ENCODE results near the gene MTHFD1L.
A peak's percentile ranks its signal among the peaks of the same experiment; 100 is the strongest.

MTHFD1L gene

DNA sequence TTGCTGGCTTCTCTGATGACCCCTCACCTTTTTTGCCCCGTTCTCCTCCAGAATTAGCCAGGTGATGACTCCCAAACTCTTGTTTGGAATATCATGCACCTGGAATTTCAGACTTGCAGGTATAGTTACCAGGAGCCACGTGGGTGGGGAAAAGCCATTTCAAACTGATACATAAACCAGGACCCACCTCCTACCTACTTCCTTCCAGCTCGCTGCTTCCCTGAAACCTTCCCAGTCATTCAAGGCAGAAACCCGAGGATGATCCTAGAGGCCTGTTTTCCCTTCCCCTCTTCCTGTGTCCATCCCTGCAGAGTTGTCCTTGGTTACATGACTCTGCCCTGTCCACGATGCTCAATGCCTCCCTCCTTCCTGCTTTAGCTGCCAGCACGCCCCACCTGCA is 101.9 kb downstream of the MTHFD1L start:
- intact Hi-C loops (cut with DNase I) = no loop called here
- DNase-seq = no peak

DNA sequence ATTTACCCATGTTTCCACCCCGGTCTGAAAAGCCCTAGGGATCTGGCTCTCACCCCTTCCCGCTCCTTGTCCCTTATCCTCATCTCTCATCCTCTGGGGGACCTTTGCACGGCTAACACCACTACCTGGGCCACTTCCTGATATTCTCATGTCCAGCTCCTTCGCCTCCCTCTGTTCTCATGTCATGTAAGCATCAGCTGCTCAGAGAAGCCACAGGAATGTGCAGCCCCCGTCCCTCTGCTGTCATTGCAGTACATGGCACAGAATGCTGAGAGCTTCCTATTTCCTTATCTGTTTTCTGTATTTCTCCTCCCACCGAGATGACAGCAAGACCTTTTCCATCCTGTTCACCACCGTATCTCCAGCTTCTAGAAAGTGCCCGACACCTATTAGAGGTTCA is 102.4 kb downstream of the MTHFD1L start:
- no peak for DNase-seq

DNA sequence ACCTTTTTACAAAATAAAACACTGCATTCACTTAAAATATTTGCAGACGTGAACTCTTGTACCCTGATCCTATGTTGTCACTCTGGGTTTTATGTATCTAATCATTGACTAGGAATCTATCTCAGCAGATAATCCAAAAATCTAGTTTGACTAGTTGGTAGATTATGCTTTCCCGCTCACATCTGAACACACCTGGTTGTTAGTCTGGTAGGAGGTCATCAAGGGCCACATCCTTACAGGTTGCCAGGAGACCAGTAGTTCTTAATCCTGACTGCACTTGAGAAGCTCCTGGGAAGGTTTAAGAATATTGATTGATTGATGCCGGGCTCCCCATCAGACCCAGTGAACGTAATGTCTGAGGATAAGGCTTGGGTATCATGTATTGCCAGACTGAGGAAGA is 104.4 kb downstream of the MTHFD1L start:
- intact Hi-C loops (cut with DNase I) = no loop called here
- no peak for DNase-seq

More for the DNA sequence above, 102.4 kb downstream of the MTHFD1L start:
- intact Hi-C loops (cut with DNase I) = no loop called here

DNA sequence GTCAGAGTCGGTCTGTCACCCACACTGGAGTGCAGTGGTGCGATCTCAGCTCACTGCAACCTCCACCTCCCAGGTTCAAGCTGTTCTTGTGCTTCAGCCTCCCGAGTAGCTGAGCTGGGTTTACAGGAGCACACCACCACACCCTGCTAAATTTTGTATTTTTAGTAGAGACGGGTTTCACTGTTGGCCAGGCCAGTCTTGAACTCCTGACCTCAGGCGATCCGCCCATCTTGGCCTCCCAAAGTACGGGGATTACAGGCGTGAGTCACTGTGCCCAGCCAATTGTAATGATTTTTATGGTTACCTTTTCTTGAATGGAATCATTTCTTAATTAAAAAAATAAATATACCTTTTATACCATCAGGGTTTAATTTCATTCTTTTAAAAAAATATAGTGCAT is 105.7 kb downstream of the MTHFD1L start:
- intact Hi-C loops (cut with DNase I) = no loop called here
- no peak for DNase-seq

DNA sequence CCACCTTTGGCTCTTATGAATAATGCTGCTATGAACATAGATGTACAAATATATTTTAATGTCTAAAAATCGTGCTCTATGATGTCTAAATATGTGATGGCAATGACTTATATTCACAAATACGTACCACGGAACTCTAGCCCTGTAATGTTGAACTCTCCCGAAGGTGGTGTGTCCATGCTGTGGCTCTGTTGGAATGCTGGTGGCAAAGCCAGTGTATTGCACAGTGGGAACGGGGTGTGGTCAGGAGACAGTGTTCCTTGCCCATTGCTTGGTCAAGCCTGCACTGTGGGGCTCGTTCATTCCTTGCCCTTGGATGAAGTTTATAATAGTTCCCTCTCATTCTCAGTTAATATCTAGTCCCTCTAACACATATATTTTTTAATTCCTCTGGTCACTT is 109.6 kb downstream of the MTHFD1L start:
- intact Hi-C loops (cut with DNase I) = no loop called here
- DNase-seq = no peak

DNA sequence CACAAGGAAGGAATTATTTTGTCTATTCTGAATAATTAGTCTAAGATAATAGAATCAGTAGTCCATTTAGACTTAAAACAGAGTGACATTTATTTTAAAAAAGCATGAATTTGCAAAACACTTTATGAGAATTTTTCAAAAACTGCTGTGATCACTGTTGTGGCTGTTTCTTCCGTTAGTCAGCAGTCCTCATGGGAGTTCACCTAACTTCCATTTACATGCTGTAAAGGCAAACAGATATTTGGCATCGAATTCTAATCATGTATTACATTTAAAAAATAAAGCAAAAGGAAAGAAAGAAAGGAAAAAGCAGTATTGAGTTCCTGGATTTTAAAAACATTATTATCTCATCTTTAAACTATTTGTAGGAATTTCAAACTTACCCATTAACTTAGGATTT is 111.8 kb downstream of the MTHFD1L start:
- no peak for DNase-seq
- intact Hi-C loops (cut with DNase I) = no loop called here

DNA sequence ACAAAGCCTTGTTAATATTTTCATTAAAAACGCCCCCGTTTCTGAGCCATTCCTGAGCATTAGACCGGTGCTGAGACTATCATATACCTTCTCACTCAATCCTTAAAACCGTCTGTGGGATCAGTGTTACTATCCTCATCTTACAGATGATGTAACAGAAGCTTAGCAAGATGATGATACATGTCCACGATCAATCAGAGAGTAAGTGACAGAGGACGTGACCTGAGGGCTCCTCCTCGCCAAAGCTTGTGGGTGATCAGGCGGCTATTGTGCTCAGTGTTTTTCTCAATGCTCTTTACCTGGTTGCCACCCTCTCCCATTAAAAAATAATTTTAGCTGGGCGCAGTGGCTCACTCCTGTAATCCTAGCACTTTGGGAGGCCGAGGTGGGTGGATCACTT is 113.1 kb downstream of the MTHFD1L start:
- intact Hi-C loops (cut with DNase I) = no loop called here
- no peak for DNase-seq

DNA sequence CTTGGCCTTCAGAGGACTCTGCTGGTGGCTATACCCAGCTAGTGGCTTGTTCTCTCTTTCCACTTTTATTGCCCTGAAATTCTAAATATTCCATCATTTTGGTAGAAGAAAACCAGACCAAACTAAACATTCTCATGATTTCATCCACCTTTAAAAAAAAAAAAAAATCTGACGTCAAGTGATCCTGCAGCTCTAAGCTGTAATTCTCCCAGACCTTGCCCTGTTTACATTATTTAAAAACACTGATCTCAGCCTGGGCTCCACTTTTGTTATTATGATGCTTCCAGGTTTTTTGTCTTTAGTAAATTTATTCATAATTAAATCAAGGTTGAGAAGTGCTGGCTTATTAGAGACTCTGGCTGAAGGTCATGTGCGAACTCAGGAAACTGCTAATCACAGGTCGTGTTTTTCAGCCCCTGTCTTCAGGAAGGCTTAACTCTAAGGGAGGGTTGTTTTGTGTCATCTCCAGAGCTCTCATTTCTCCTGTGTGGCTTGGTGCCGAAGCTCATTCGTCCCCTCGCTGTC is 114.4 kb downstream of the MTHFD1L start:
- DNase-seq = no peak
- intact Hi-C loops (cut with DNase I) = no loop called here

DNA sequence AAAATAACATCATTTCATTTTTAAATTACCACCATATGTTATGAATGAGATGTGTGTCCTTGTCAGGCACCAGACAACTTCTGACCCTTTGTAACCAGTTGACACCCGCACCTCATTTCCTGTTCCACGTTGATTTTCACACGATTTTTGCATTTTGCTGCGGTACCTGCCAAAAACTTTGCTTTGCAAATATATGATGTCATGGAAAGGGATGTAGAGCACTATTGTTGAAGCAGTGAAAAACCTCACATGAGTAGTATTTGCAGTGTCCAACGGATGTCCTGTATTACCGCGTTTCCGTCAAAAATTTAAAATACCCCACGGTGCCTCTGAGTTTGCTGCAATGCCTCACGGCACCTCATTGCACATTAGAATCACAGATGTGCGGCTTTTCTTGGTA is 115.6 kb downstream of the MTHFD1L start:
- no peak for DNase-seq
- intact Hi-C loops (cut with DNase I) = no loop called here

DNA sequence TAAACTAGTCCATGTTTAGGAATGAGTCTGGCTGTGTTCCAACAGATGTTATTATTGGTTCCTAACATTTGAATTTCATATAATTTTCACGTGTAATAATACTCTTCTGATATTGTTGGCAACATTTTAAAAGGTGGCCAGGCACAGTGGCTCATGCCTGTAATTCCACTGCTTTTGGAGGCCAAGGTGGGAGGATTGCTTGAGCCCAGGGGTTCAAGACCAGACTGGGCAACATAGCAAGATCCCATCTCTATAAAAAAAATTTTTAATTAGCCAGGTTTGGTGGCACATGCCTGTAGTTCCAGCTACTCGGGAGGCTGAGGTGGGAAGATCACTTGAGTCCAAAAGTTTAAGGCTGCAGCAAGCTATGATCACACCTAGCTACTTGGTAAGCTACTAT is 116.2 kb downstream of the MTHFD1L start:
- no peak for DNase-seq
- intact Hi-C loops (cut with DNase I) = no loop called here

DNA sequence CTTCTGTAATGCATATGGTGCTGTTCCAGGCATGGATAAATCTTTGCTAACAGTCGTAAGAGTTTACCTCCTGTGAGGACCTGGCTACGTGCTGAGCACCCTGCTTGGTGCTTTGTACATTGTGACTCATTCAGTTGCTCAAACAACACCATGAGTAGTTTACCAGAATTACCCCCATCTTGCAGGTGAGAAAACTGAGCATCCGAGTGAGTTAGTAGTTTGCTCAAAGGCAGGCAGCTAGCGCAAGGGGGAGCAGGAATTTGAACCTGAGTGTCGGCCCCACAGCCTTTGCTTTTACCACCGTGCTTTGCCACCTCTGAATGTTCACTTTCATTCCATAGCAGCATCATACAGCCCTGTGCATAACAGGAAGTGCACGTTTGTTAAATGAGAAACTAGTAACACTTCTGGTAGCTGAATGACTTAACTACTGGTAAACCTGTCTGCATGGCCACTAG is 121.9 kb downstream of the MTHFD1L start:
- intact Hi-C loops (cut with DNase I) = no loop called here
- no peak for DNase-seq

DNA sequence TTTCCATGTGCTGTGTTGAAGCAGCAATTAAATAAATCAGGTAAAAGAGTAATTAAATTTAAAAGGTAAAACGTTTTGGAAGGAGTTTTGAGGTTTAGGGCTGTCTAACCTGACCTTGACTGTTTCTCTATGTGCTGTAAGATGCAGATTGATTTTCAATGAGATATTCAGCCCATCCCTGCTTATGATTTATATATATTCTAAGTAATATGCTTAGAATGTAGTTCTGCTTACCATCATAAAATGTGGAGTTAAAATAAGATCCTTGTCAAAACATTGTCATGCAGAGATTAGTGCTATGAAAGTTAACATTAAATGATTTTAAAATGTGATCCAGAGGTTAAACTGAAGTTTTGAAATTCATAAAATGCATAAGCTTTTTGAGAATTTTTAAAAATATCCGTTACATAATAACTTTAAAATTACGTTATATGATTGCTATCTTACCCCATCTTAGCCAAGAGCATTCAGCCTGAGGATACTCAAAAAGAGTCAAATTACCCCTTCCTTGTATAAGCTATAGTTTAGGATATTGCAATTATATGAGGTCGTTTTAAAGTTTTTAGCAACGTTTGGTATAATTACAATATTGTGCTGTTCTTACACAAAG is 122.5 kb downstream of the MTHFD1L start:
- intact Hi-C loops (cut with DNase I) = no loop called here

DNA sequence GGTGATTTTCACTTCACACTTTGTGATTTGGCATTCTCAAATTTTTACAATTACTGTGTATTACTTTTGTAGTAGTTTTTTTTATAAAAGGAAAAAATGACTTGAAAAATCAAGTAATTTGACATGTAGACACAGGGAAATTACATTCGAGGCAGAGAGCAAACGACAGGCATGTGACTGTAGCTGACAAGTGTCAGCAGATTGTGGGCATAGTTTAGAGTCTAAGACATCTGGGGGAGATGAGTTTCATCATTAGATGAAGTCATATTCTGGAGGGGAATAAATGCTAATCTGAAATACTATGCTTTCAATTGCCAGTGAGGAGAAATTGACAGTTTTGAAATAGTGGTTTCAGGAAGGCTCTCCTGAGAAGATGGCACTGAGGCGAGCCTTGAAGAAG is 126.0 kb downstream of the MTHFD1L start:
- intact Hi-C loops (cut with DNase I) = no loop called here
- peak in 3 of 42 donors; percentile 27 to 48 (median 32) for DNase-seq

More for the DNA sequence above, 122.5 kb downstream of the MTHFD1L start:
- no peak for DNase-seq

DNA sequence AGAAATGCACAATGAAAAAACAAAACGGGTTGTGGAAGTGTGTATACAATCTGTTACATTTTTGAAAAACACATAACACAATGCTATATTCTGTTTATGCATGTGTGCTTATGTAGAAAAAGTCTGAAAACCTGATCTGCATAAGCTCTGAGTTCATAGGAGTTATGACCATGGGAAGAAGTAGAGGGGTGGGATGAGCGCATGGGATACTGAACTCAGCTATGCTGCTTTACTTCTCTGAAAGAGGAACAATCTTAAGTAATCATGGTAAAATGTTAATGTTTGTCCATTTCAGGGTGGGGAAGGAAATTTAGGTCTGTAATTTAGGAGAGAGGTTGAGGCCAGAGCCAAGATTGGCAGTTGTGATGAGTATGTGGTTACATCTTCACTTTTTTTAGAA is 126.8 kb downstream of the MTHFD1L start:
- intact Hi-C loops (cut with DNase I) = no loop called here
- DNase-seq = no peak

DNA sequence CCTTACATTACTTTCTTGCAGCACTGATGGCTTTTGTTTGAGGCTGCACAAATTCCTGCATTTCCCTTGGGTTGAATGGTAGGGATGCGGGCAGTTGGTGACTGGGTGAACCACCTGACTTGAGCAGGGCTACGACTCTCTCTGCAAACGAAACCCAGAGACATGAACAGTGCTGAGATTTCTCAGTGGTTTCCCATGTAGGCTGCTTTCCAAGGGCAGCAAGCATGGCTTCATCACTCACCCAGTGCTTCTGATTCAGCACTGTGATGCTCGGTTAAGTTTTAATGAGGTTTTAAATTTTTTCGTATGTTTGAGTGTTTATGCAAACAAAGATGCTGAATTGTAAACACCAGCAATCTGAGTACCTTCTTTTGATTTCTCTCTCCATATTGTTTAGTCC is 127.2 kb downstream of the MTHFD1L start:
- no peak for DNase-seq
- intact Hi-C loops (cut with DNase I) = no loop called here

DNA sequence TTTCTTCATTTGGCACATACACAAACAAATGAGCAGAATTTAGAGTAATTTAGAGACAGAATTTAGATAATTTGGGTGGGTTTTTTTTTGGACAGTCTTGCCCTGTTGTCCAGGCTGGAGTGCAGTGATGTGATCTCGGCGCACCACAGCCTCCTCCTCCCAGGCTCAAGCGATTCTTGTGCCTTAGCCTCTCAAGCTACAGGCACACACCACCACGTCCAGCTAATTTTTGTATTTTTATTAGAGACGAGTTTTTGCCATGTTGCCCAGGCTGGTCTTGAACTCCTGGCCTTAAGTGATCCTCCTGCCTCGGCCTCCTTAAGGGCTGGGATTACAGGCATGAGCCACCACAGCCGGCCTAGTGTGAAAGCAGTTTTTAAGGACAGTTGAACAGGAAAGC is 127.8 kb downstream of the MTHFD1L start:
- intact Hi-C loops (cut with DNase I) = no loop called here
- no peak for DNase-seq

DNA sequence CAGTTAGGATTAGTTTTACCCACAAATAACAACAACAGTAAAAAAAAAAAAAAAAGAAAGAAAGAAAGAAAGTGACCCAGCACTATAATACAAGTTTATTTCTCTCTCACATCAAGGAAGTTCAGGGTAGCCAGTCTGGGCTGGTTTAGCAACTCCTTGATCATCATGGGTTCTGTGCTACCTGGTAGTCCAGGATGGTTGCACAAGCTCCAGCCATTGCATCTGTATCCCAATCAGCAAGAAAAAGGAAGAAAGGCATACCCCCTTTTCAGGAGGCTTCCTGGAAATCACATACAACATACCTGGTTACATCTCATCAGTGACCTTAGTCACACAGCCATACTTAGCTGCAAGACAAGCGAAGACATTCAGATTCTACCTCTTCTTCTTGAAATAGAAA is 128.5 kb downstream of the MTHFD1L start:
- DNase-seq = no peak
- intact Hi-C loops (cut with DNase I) = no loop called here

DNA sequence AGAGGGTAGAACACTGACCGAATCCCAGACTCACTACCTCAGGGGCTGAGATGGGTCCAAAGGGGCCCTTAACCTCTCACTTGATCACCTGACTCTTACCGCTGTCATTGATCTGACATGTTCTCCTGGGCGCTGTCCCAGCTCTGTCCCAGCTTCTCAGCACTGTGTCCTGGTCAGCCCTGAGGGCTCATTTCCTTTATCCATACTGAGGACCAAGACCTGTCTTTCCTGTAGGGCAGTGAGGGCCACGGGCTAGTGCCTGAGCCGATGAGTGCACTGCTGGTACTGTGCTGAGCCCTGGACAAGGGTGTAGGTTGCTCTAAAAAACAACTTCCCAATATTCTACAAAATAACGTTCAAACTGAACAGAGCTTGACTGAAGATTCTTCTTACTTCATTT is 131.5 kb downstream of the MTHFD1L start:
- DNase-seq = no peak
- intact Hi-C loops (cut with DNase I) = no loop called here

DNA sequence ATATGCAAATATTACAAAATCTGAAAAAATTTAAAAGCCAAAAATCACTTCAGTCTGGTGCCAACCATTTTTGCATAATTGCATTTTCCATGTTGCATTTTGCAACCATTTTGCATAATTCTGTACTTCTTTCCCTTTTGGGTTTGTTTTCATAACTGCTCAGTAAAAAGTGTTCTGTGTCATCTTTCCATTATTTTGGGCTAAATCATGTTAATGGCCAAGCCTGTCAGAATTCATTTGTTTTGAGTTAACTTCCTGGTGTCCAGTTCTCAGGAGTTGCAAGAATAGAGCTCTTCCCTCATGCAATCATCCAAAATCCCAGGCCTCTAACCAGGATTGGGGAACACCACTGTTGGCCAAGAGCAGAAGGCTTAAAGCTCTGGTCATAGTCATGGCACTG is 133.6 kb downstream of the MTHFD1L start:
- DNase-seq = no peak
- intact Hi-C loops (cut with DNase I) = no loop called here

DNA sequence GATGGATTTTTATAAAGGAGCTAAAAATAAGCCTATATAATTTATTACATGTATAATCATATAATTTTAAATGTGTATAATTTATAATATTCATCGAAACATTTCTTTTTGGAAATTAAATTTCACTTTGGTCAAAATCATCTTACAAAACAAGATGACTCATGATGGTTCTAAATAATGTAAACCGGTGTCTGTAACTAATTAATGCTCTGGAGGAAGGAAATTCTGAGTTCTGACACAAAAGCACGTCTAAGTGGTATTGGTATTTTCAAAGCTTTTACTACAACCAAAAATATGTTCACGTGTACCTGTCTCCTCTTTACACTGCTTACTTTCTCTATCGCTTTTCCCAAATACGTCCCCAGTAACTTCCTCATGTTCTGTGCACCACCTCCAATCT is 134.1 kb downstream of the MTHFD1L start:
- DNase-seq = no peak
- intact Hi-C loops (cut with DNase I) = no loop called here

DNA sequence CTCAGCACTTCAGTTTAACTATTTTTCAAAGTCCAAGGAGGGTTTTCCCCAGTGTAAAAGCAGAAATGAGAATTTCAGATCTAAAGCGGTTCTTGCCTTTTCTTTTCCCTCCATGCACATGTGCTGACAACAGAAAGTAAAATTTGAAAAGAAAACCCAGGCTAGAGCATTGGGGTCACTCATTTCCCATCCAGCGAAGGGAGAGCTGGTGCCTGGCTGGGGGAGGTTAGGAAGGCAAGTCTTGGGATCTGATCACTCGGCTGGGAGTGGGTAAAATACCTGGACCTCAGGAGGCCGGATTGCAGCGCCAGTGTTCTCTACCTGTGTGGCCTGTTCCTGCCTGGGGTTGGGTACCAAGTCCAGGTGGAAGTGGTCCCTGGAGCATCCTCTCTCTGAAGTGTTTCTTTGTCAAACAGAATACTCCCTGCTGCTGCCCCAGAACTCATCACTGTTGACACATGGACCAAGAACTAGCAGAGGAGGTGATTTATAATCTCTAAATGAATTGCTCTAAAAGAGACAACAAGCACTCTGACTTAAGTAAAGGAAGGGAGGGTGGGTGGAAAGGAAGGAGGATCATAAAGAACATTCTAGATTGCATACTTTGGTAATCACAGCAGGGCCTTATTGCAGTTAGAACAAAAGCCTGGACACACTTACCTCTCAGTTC is 136.0 kb downstream of the MTHFD1L start:
- intact Hi-C loops (cut with DNase I) = no loop called here
- DNase-seq = no peak

Data from head of caudate nucleus (tissue), 42 donors.